OCI-LY7 (cell line): ENCODE measurements around the gene WIZ. TPM values are rescaled to one million over a fixed set of nuclear protein-coding genes. Genes with fewer than 3 reads are reported as not detected.
A peak's percentile ranks its signal among the peaks of the same experiment; 100 is the strongest.

Source experiments
- BruUV-seq: library from RNA; stranded (reverse); fragments of 400-500 nt; replicated peaks from 2 replicates; lab custom pipeline; 2021; lab: Mats Ljungman, UMichigan
- CTCF ChIA-PET: fragments of 300-600 bp; sonication (Branson Sonifier 250); formaldehyde crosslinking; loops from one replicate; lab custom pipeline; 2022; ENCODE audit warnings: antibody characterized with exemption; ENCODE audit not compliant: unreplicated experiment; lab: Charles Lee
- POLR2A ChIA-PET: fragments of 300-600 bp; sonication (Branson Sonifier 250); formaldehyde crosslinking; loops from one replicate; lab custom pipeline; 2022; ENCODE audit warnings: antibody characterized with exemption; lab: Charles Lee
- DNase-seq: peaks from one replicate; pipeline ENCODE4 v3.0.0-alpha.2; 2015; ENCODE audit warnings: low spot score
- H2AFZ ChIP-seq: fragments of 200-600 bp; sonication (generic), shearing (Covaris generic); 2 replicates; pipeline ENCODE4 v1.6.1; 2014; ENCODE audit warnings: mild to moderate bottlenecking, antibody characterized with exemption, low read length, moderate library complexity
- H3K27ac ChIP-seq: fragments of 200-600 bp; sonication (generic); 2 replicates; pipeline ENCODE4 v1.5.1; 2014; ENCODE audit warnings: mixed run types, low read depth, mild to moderate bottlenecking, moderate library complexity, low read length, inconsistent platforms; ENCODE audit not compliant: poor library complexity, severe bottlenecking
- H3K36me3 ChIP-seq: fragments of 200-600 bp; sonication (generic); 2 replicates; pipeline ENCODE4 v1.6.1; 2014; ENCODE audit warnings: mild to moderate bottlenecking, antibody characterized with exemption, low read length, moderate library complexity, mixed read lengths; ENCODE audit not compliant: insufficient read depth
- H3K4me1 ChIP-seq: fragments of 200-600 bp; sonication (generic); 2 replicates; pipeline ENCODE4 v1.5.1; 2014; ENCODE audit warnings: mild to moderate bottlenecking, low read length; ENCODE audit not compliant: insufficient read depth, poor library complexity, severe bottlenecking
- H3K4me2 ChIP-seq: fragments of 200-600 bp; sonication (generic); 2 replicates; pipeline ENCODE4 v1.6.1; 2014; ENCODE audit warnings: mild to moderate bottlenecking, low read length
- H3K4me3 ChIP-seq: fragments of 200-600 bp; sonication (generic); 2 replicates; pipeline ENCODE4 v1.5.1; 2014; ENCODE audit warnings: mild to moderate bottlenecking, low read depth, low read length; ENCODE audit not compliant: poor library complexity, severe bottlenecking
- H3K79me2 ChIP-seq: fragments of 200-600 bp; sonication (generic); 2 replicates; pipeline ENCODE4 v1.6.1; 2016; ENCODE audit warnings: low read depth, mild to moderate bottlenecking, low read length, moderate library complexity, mixed read lengths; ENCODE audit not compliant: insufficient read depth
- H3K9me2 ChIP-seq: fragments of 200-600 bp; sonication (generic); 2 replicates; pipeline ENCODE4 v1.6.1; 2016; ENCODE audit warnings: mild to moderate bottlenecking, low read length, mixed read lengths; ENCODE audit not compliant: insufficient read depth
- H3K9me3 ChIP-seq: fragments of 200-600 bp; sonication (generic); 2 replicates; pipeline ENCODE4 v1.6.1; 2014; ENCODE audit warnings: mild to moderate bottlenecking, mixed run types, low read length, mixed read lengths
- H4K20me1 ChIP-seq: fragments of 200-600 bp; sonication (generic); 2 replicates; pipeline ENCODE4 v1.6.1; 2014; ENCODE audit warnings: mild to moderate bottlenecking, antibody characterized with exemption, low read length, moderate library complexity, mixed read lengths; ENCODE audit not compliant: insufficient read depth
- EZH2phosphoT487 ChIP-seq: fragments of 200-600 bp; sonication (generic); IDR thresholded peaks from 2 replicates; pipeline ENCODE4 v1.6.1; 2018; ENCODE audit warnings: low read depth, borderline replicate concordance, mild to moderate bottlenecking, mixed run types, antibody characterized with exemption, low read length, moderate library complexity, mixed read lengths
- intact Hi-C: fragments of 100-400 bp; cut with micrococcal nuclease; formaldehyde crosslinking; loops from one replicate; pipeline ENCODE4 v1.10.0; 2022; ENCODE audit not compliant: unreplicated experiment
- total RNA-seq, 2 experiments: library from RNA; depleted of rRNA in 1 of 2; stranded (reverse); fragments of >200 nt in 1 of 2; shearing (Covaris generic) in 1 of 2; gene quantifications; 2 replicates each; pipeline ENCODE4 v1.2.3, GENCODE V29; 2014 to 2022
- TF ChIP-seq, protein P1 (sequence below): fragments of 200-600 bp; sonication (generic); conservative IDR thresholded peaks from 2 replicates; pipeline ENCODE4 v1.5.1; 2014; ENCODE audit warnings: mild to moderate bottlenecking, antibody characterized with exemption, low read length, moderate library complexity, mixed read lengths

Gene WIZ
- total RNA-seq, 2 experiments from 2014 or later, result 16.4 to 35.9 TPM

DNA sequence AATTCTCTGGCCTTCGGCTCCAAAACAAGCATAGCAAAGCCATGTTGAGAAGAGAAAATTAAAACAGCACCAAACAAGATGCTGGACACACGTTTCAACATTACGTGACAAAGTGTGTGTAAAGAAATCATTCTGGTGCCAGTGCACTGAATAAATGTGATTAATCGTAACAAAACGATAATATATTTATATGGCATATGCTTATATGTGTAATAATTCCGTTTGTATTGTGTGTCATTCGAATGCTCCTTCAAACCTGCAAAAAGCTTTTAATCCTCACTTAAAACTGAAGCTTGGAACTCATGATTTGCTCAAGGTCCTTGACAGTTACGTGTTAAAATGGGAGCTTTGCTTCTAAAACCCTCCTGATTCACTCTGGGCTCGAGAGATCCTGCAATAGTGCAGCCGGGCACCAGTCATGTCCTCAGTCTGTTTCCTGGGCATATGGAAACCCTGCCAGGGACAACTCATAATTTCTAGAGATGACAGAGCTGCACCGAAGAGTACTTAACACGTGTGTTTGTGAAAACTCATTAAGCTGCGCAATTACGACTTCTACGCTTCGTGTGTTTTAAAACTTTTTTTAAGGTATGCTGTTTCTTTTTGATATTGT lies 30.2 kb downstream of the WIZ start:
- peak overlapping the region; percentile 61; the same call in 1 of the 2 replicates for H3K4me2 ChIP-seq
- ChIA-PET CTCF (interaction anchor here (0.6 to 2.1 kb wide), 6 partner anchors 13 to 293 kb away, joined by 3 to 11 read pairs (median 5); no protein-coding TSS in a partner anchor), POLR2A (interaction anchor here (0.7 to 2.2 kb wide), 9 partner anchors 12 to 136 kb away, joined by 3 to 12 read pairs (median 4); partner anchors contain the start of gene AKAP8)
- H3K9me2 ChIP-seq, result no peaks in the 10 kb centered on the region
- no peak for DNase-seq
- BruUV-seq, result no TSS peak
- H3K9me3 ChIP-seq, result no peaks in the 10 kb centered on the region
- TF ChIP-seq, protein P1, sequence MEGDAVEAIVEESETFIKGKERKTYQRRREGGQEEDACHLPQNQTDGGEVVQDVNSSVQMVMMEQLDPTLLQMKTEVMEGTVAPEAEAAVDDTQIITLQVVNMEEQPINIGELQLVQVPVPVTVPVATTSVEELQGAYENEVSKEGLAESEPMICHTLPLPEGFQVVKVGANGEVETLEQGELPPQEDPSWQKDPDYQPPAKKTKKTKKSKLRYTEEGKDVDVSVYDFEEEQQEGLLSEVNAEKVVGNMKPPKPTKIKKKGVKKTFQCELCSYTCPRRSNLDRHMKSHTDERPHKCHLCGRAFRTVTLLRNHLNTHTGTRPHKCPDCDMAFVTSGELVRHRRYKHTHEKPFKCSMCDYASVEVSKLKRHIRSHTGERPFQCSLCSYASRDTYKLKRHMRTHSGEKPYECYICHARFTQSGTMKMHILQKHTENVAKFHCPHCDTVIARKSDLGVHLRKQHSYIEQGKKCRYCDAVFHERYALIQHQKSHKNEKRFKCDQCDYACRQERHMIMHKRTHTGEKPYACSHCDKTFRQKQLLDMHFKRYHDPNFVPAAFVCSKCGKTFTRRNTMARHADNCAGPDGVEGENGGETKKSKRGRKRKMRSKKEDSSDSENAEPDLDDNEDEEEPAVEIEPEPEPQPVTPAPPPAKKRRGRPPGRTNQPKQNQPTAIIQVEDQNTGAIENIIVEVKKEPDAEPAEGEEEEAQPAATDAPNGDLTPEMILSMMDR, result peak; percentile 24; the same call in 1 of the 2 replicates
- TF ChIP-seq EZH2phosphoT487, result no peak
- intact Hi-C loops, result loop anchor here (1.0 to 5.0 kb wide), 4 partner anchors 41 to 137 kb away; partner anchors contain the start of genes AKAP8, BRD4 and RASAL3
- no peak overlapping the region for H3K27ac ChIP-seq
- H2AFZ ChIP-seq, result no peak overlapping the region; the same call in 1 of the 2 replicates
- no peak overlapping the region for H3K4me3 ChIP-seq
- peaks cover 22% of the 10 kb centered on the region for H3K4me1 ChIP-seq
- H3K36me3 ChIP-seq, result peaks cover 51% of the 10 kb centered on the region
- peaks cover 13% of the 10 kb centered on the region; the same call in 1 of the 2 replicates for H4K20me1 ChIP-seq
- peaks cover 40% of the 10 kb centered on the region for H3K79me2 ChIP-seq

DNA sequence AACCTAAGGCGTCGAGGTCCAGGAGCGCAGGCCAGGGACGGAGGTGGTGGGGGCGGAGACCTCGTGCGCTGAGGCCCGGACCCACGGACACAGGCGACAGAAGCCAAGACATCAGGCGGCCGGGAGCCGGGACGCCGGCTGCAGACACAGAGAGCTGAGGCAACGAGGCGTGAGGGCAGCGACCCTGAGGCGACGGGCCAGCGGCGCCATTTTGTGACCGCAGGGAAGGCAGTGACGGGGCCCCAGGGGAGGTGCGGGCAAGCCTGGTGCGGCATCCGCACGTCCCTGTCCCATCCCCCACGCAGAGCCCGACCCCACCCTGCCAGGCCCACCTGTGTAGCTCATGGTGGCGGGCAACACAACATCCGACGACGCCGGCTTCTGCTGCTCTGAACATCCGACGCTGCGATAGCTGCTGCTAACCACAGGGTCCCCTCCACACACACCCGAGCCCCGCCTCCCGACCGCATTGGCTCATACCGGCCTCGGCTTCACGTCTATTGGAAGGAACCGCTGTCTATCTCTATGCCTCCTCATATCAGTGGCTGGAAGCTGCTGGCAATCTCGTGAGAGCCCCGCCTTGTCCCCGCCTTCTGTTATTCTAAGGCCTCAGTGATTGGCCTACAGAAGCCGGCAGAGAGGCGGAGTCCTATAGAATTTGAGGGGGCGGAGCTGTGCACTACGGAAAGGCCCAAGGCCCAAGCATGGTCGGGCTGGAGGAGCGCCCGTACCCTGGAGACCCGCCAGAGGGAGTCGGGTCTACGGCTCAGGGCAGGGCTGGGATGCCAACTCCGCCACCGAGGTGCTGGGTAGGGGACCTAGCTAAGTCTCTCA lies 31.0 kb downstream of the WIZ start, which contains the start of gene AKAP8L:
TSS of gene AKAP8L (minus strand) at position 410 of the 834 bp plus-strand sequence. CDS start at position 345, 65 bp downstream.
- intact Hi-C loops, result loop anchor here (1.0 to 5.0 kb wide), 4 partner anchors 40 to 138 kb away; partner anchors contain the start of genes AKAP8, BRD4 and RASAL3

More for the DNA sequence above, 31.0 kb downstream of the WIZ start, which contains the start of gene AKAP8L:
- no TSS peak for BruUV-seq
- peaks cover 13% of the 10 kb centered on the region; the same call in 1 of the 2 replicates for H4K20me1 ChIP-seq
- peak within 1 kb of the TSS; percentile 78 for H3K4me2 ChIP-seq
- H3K4me3 ChIP-seq, result peak within 1 kb of the TSS; percentile 84
- CTCF ChIA-PET, result interaction anchor here (0.6 to 2.1 kb wide), 7 partner anchors 14 to 292 kb away, joined by 3 to 11 read pairs (median 5); no protein-coding TSS in a partner anchor
- H3K9me3 ChIP-seq, result no peaks in the 10 kb centered on the region
- peaks cover 45% of the 10 kb centered on the region for H3K79me2 ChIP-seq
- peaks cover 44% of the 10 kb centered on the region for H3K36me3 ChIP-seq
- peak within 1 kb of the TSS; percentile 69 for H3K27ac ChIP-seq
- peaks cover 22% of the 10 kb centered on the region for H3K4me1 ChIP-seq
- H3K9me2 ChIP-seq, result no peaks in the 10 kb centered on the region
- H2AFZ ChIP-seq, result peak within 1 kb of the TSS; percentile 34; the same call in 1 of the 2 replicates
- peak; percentile 100 for DNase-seq
- POLR2A ChIA-PET, result interaction anchor here (0.6 to 2.2 kb wide), 10 partner anchors 12 to 725 kb away, joined by 3 to 12 read pairs (median 4); partner anchors contain the start of gene AKAP8
- TF ChIP-seq EZH2phosphoT487, result no peak
- TF ChIP-seq, protein P1, result peak; percentile 82
